Measurements from ENCODE around the gene GLRA3. TPM values are rescaled to one million over a fixed set of nuclear protein-coding genes. Genes with fewer than 3 reads are reported as not detected.

The GLRA3 gene
- total and polyA plus RNA-seq, 10 of the 15 experiments (the other 5 are each of a cell fraction or from before 2014, with no cell fraction given), result not detected

- TF ChIP-seq RELB (IDR thresholded peaks at IDR 0.05; ENCODE audit: low read depth), result no peak
- no peak for TF ChIP-seq ZBTB11 (CRISPR knock-in tag; IDR thresholded peaks at IDR 0.05)
- TF ChIP-seq SUPT20H (IDR thresholded peaks at IDR 0.05; ENCODE audit: borderline replicate concordance, control insufficient read depth, low read depth, low read length), result no peak
- TF ChIP-seq YBX1 (IDR thresholded peaks at IDR 0.05), result no peak
Measured at GRCh38 chr4:174697202-174697601, 131.8 kb downstream of the GLRA3 start (continued).

GRCh38 chr4:174696657-174697056 lies 132.4 kb downstream of the GLRA3 start:
- SMC1A ChIA-PET (ENCODE audit: uncharacterized antibody, unreplicated experiment), result interaction anchor here (0.7 to 1.1 kb wide), 2 partner anchors 9 to 342 kb away, joined by 3 read pairs; no protein-coding TSS in a partner anchor
- CTCF ChIA-PET, result interaction anchor here (2.4 kb wide), 1 partner anchor 18 kb away, joined by 8 read pairs; no protein-coding TSS in a partner anchor
- Histone ChIP-seq H3K9ac (ENCODE audit: control insufficient read depth, insufficient read depth, low read length) (no peak overlapping the region), H3K27me3 (replicated peaks in 1 of 2; ENCODE audit: control insufficient read depth in 2 of 2, insufficient read depth in 2 of 2, low read length in 1 of 2) (no peaks in the 10 kb centered on the region), H3K4me2 (ENCODE audit: control insufficient read depth, insufficient read depth) (no peak overlapping the region), H3K79me2 (ENCODE audit: control insufficient read depth, insufficient read depth, low read length) (no peaks in the 10 kb centered on the region), H2AFZ (ENCODE audit: control insufficient read depth, low read depth, low read length) (no peak overlapping the region), H3K27ac (ENCODE audit: control insufficient read depth, insufficient read depth) (no peak overlapping the region), H3K4me3 (no peak overlapping the region), H3K9me3 (replicated peaks; ENCODE audit: control insufficient read depth, insufficient read depth, low read length) (no peaks in the 10 kb centered on the region), H4K20me1 (ENCODE audit: control insufficient read depth, insufficient read depth) (no peaks in the 10 kb centered on the region), H3K36me3 (ENCODE audit: control insufficient read depth in 2 of 2, insufficient read depth in 2 of 2, low read length in 1 of 2) (no peaks in the 10 kb centered on the region), H3K4me1 (ENCODE audit: control insufficient read depth, insufficient read depth, low read length) (no peaks in the 10 kb centered on the region)
- ATAC-seq, result no peak
- DNase-seq (ENCODE audit: low read depth, low spot score), result no peak
- in situ Hi-C loops (cut with MboI), result no loop called here
- no TSS peak for BruUV-seq (replicated peaks)
- no peak for FAIRE-seq
- RAD21 ChIA-PET (ENCODE audit: unreplicated experiment), result no interaction called here
- POLR2A ChIA-PET, result no interaction called here
- intact Hi-C loops (cut with micrococcal nuclease; ENCODE audit: unreplicated experiment), result no loop called here
- TF ChIP-seq NFYB (IDR thresholded peaks at IDR 0.05; ENCODE audit: insufficient read depth, low read depth, low read length) (no peak), ZNF687 (IDR thresholded peaks at IDR 0.05) (no peak), ZBTB4 (CRISPR knock-in tag; IDR thresholded peaks at IDR 0.05) (no peak), TCF7 (IDR thresholded peaks at IDR 0.05; ENCODE audit: borderline replicate concordance) (no peak), NR2F1 (conservative IDR thresholded peaks at IDR 0.05) (no peak), ZZZ3 (IDR thresholded peaks at IDR 0.05; ENCODE audit: control insufficient read depth, insufficient read length, low read depth) (no peak)
